Liver (tissue), 9 donors: ENCODE measurements around the gene RPL38. TPM values are rescaled to one million over a fixed set of nuclear protein-coding genes. Genes with fewer than 3 reads are reported as not detected.

ENCODE experiments used
- DNase-seq: peaks from one replicate; pipeline ENCODE4 v3.0.0-alpha.2; 2017; ENCODE audit warnings: low spot score
- H3K27ac ChIP-seq, 2 donors: one replicate each; pipeline ENCODE4 v1.7.0; 2013; ENCODE audit warnings: inconsistent platforms in 2 of 2, low read length in 2 of 2, control low read depth in 1 of 2, low read depth in 1 of 2, mild to moderate bottlenecking in 1 of 2
- H3K27me3 ChIP-seq, 4 donors: one replicate each; pipeline versions ENCODE4 v1.6.1 to v1.7.0; 2013; ENCODE audit warnings: low read length in 3 of 4, inconsistent platforms in 1 of 4, mild to moderate bottlenecking in 1 of 4, moderate library complexity in 1 of 4; ENCODE audit not compliant: control insufficient read depth in 4 of 4, insufficient read depth in 4 of 4
- H3K36me3 ChIP-seq, 4 donors: one replicate each; pipeline versions ENCODE4 v1.6.1 to v1.7.0; 2013; ENCODE audit warnings: low read length in 3 of 4, mild to moderate bottlenecking in 3 of 4, low read depth in 1 of 4, moderate library complexity in 1 of 4; ENCODE audit not compliant: control insufficient read depth in 4 of 4, insufficient read depth in 3 of 4
- H3K4me1 ChIP-seq, 4 donors: one replicate each; pipeline versions ENCODE4 v1.6.1 to v1.7.0; 2013; ENCODE audit warnings: low read length in 3 of 4, mild to moderate bottlenecking in 3 of 4, moderate library complexity in 1 of 4; ENCODE audit not compliant: control insufficient read depth in 4 of 4, insufficient read depth in 4 of 4
- H3K4me3 ChIP-seq, 3 donors: one replicate each; pipeline versions ENCODE4 v1.6.1 to v1.7.0; 2013; ENCODE audit warnings: low read length in 3 of 3, control low read depth in 1 of 3, low read depth in 1 of 3, mild to moderate bottlenecking in 1 of 3
- H3K9ac ChIP-seq, 2 donors: one replicate each; pipeline ENCODE4 v1.7.0; 2013; ENCODE audit warnings: low read length in 2 of 2, mild to moderate bottlenecking in 2 of 2, moderate library complexity in 2 of 2, control low read depth in 1 of 2, low read depth in 1 of 2
- H3K9me3 ChIP-seq, 4 donors: one replicate each; pipeline versions ENCODE4 v1.6.1 to v1.7.0; 2013; ENCODE audit warnings: low read length in 3 of 4; ENCODE audit not compliant: control insufficient read depth in 4 of 4
- ATF3 ChIP-seq: IDR thresholded peaks from 2 replicates; pipeline ENCODE4 v1.6.1; 2016; ENCODE audit warnings: antibody characterized with exemption
- CTCF ChIP-seq: fragments of 150-350 bp; IDR thresholded peaks from 2 replicates; pipeline ENCODE4 v1.5.1; 2017; ENCODE audit warnings: improper control_type of control experiment, low read depth, low read length; ENCODE audit not compliant: missing input control
- EGR1 ChIP-seq, 2 donors: IDR thresholded peaks; 2 replicates each; pipeline ENCODE4 v1.6.1; 2016 to 2018; ENCODE audit warnings: antibody characterized with exemption in 2 of 2, low read depth in 2 of 2
- FOXA1 ChIP-seq: IDR thresholded peaks from 2 replicates; pipeline ENCODE4 v1.6.1; 2016; ENCODE audit warnings: antibody characterized with exemption
- FOXA2 ChIP-seq: IDR thresholded peaks from 2 replicates; pipeline ENCODE4 v1.6.1; 2016; ENCODE audit warnings: antibody characterized with exemption
- GABPA ChIP-seq, 2 donors: IDR thresholded peaks in 1 of 2; conservative IDR thresholded peaks in 1 of 2; 2 replicates each; pipeline ENCODE4 v1.6.1; 2016; ENCODE audit warnings: antibody characterized with exemption in 2 of 2, mild to moderate bottlenecking in 1 of 2, moderate library complexity in 1 of 2
- HNF4A ChIP-seq, 2 donors: conservative IDR thresholded peaks; 2 replicates each; pipeline ENCODE4 v1.6.1; 2016; ENCODE audit warnings: antibody characterized with exemption in 2 of 2, mild to moderate bottlenecking in 2 of 2
- HNF4G ChIP-seq: IDR thresholded peaks from 2 replicates; pipeline ENCODE4 v1.6.1; 2016; ENCODE audit warnings: antibody characterized with exemption
- JUND ChIP-seq, 2 donors: IDR thresholded peaks; 2 replicates each; pipeline ENCODE4 v1.6.1; 2016; ENCODE audit warnings: antibody characterized with exemption in 2 of 2
- MAX ChIP-seq: IDR thresholded peaks from 2 replicates; pipeline ENCODE4 v1.6.1; 2016; ENCODE audit warnings: antibody characterized with exemption
- NR2F2 ChIP-seq: IDR thresholded peaks from 2 replicates; pipeline ENCODE4 v1.6.1; 2016; ENCODE audit warnings: antibody characterized with exemption
- RAD21 ChIP-seq, 2 donors: IDR thresholded peaks; 2 replicates each; pipeline ENCODE4 v1.6.1; 2016; ENCODE audit warnings: antibody characterized with exemption in 2 of 2, mild to moderate bottlenecking in 2 of 2
- REST ChIP-seq: IDR thresholded peaks from 2 replicates; pipeline ENCODE4 v1.6.1; 2016; ENCODE audit warnings: antibody characterized with exemption, mild to moderate bottlenecking
- RXRA ChIP-seq, 2 donors: IDR thresholded peaks; 2 replicates each; pipeline ENCODE4 v1.6.1; 2017 to 2018; ENCODE audit warnings: antibody characterized with exemption in 2 of 2, mild to moderate bottlenecking in 1 of 2
- SP1 ChIP-seq: IDR thresholded peaks from 2 replicates; pipeline ENCODE4 v1.6.1; 2018; ENCODE audit warnings: antibody characterized with exemption, mild to moderate bottlenecking
- TAF1 ChIP-seq: conservative IDR thresholded peaks from 2 replicates; pipeline ENCODE4 v1.6.1; 2016; ENCODE audit warnings: antibody characterized with exemption, mild to moderate bottlenecking
- YY1 ChIP-seq: IDR thresholded peaks from 2 replicates; pipeline ENCODE4 v1.6.1; 2016; ENCODE audit warnings: antibody characterized with exemption, mild to moderate bottlenecking
- ZBTB33 ChIP-seq: IDR thresholded peaks from 2 replicates; pipeline ENCODE4 v1.6.1; 2016; ENCODE audit warnings: antibody characterized with exemption
- WGBS: extraction: QIAGEN DNeasy Blood & Tissue Kit; methylation state at CpG from one replicate; pipeline ENCODE4 v1.1.7; 2013; 5-methylcytosine and 5-hydroxymethylcytosine counted together
- polyA plus RNA-seq, 2 donors: library from polyadenylated mRNA; stranded (reverse) in 1 of 2; unstranded in 1 of 2; fragments of 200-250 nt in 1 of 2; fragments of >200 nt in 1 of 2; fragmentation: Nextera tagmentation in 1 of 2; extraction: Ambion mirVana in 1 of 2; gene quantifications; one replicate each; pipeline versions ENCODE4 v1.2.1 to v1.2.3, GENCODE V29; 2013 to 2015
- total RNA-seq, 2 donors: library from RNA; depleted of rRNA; stranded (reverse); fragments of >200 nt; gene quantifications; one replicate each; pipeline ENCODE4 v1.2.3, GENCODE V29; 2014
- donor health status: healthy.
- donor health status: healthy.
- donor health status: healthy.
- donor health status: healthy.
- donor health status: healthy.

Gene RPL38
- total and polyA plus RNA-seq, 4 donors: 67.7 to 1,367 (median 455) TPM

GRCh38 chr17:74251051-74251450 is 47.6 kb downstream of the RPL38 start:
- no peak overlapping the region for H3K27ac ChIP-seq
- no peaks in the 10 kb centered on the region for H3K36me3 ChIP-seq
- TF ChIP-seq FOXA1 (no peak), ATF3 (no peak), RAD21 (IDR thresholded peaks at IDR 0.05) (no peak), TAF1 (no peak), HNF4A (conservative IDR thresholded peaks at IDR 0.05) (no peak), NR2F2 (no peak), RXRA (IDR thresholded peaks at IDR 0.05) (no peak), ZBTB33 (no peak), YY1 (no peak), HNF4G (no peak), FOXA2 (no peak), SP1 (no peak), EGR1 (IDR thresholded peaks at IDR 0.05; ENCODE audit: low read depth in 2 of 2) (no peak), GABPA (IDR thresholded peaks at IDR 0.05 in 1 of 2, conservative IDR thresholded peaks at IDR 0.05 in 1 of 2) (no peak), CTCF (no peak), REST (no peak), MAX (no peak), JUND (IDR thresholded peaks at IDR 0.05) (no peak)
- no peak for DNase-seq
- no peaks in the 10 kb centered on the region for H3K9me3 ChIP-seq
- no peak overlapping the region for H3K4me3 ChIP-seq
- no peak overlapping the region for H3K9ac ChIP-seq
- H3K4me1 ChIP-seq: no peaks in the 10 kb centered on the region
- WGBS: 92% methylated on average over 8 of the region's 8 CpGs
- no peaks in the 10 kb centered on the region for H3K27me3 ChIP-seq
